Measurements from ENCODE around the gene BACH2. TPM values are rescaled to one million over a fixed set of nuclear protein-coding genes. Genes with fewer than 3 reads are reported as not detected.

BACH2 gene
- polyA plus RNA-seq, 1 of the 3 experiments (the other 2 are of a cell fraction): 0.46 TPM

DNA sequence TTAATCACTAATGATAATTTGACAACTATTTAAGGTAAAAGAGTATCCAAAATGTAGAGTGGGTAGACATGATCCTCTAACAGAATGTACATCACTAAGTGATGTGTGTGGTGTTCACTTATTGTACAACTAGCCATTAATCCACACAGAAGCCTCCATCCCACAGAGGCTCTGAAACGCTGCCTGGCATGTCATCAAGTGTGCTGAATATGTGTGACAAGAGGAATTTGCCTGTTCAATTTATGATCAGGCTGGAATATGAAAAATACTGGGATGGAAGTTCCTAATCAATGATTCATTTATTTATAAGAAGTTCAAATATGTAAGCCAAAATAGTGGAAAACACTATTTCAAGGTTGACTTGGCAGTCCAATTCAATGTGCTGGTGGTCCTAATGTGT is 72.4 kb downstream of the BACH2 start:
- ChIA-PET CTCF (interaction anchor here (1.0 to 1.3 kb wide), 2 partner anchors 30 to 252 kb away, joined by 3 read pairs; no protein-coding TSS in a partner anchor), POLR2A (no interaction called here)
- Histone ChIP-seq H3K4me1 (ENCODE audit: control insufficient read depth in 1 of 2, insufficient read depth in 2 of 2, low read depth in 1 of 2, low read length in 1 of 2) (peaks cover 15 to 17% of the 10 kb centered on the region in 2 experiments; a peak in 3 of 4 replicates), H3K4me2 (no peak overlapping the region), H4K20me1 (ENCODE audit: insufficient read depth) (no peaks in the 10 kb centered on the region), H3K36me3 (replicated peaks in 1 of 2; ENCODE audit: control insufficient read depth in 1 of 2, insufficient read depth in 2 of 2, low read length in 1 of 2) (no peaks in the 10 kb centered on the region), H2AFZ (ENCODE audit: low read depth) (no peak overlapping the region), H3F3A (replicated peaks; ENCODE audit: insufficient read depth) (peaks cover 12% of the 10 kb centered on the region), H3K79me2 (ENCODE audit: insufficient read depth) (no peaks in the 10 kb centered on the region), H3K27me3 (ENCODE audit: insufficient read depth) (no peaks in the 10 kb centered on the region), H3K9me3 (no peaks in the 10 kb centered on the region; the same call in 1 of the 2 replicates), H3K27ac (ENCODE audit: low read depth in 2 of 2, low read length in 1 of 2) (no peak overlapping the region), H3K4me3 (ENCODE audit: low read depth in 2 of 2, low read length in 1 of 2) (no peak overlapping the region), H3K9me2 (no peaks in the 10 kb centered on the region), H3K9ac (no peak overlapping the region)
- no peak for TF ChIP-seq TEAD4 (IDR thresholded peaks at IDR 0.05; ENCODE audit: borderline replicate concordance, insufficient read depth)
- no peak for TF ChIP-seq ZBTB33 (IDR thresholded peaks at IDR 0.05; ENCODE audit: borderline replicate concordance, low read depth)
- no peak for TF ChIP-seq SIN3A (IDR thresholded peaks at IDR 0.05; ENCODE audit: borderline replicate concordance, low read depth, low read length)
- TF ChIP-seq RCOR1 (IDR thresholded peaks at IDR 0.05; ENCODE audit: low read length): no peak
- TF ChIP-seq EZH2phosphoT487 (IDR thresholded peaks at IDR 0.05; ENCODE audit: borderline replicate concordance, low read depth): no peak
- TF ChIP-seq TAF1 (IDR thresholded peaks at IDR 0.05; ENCODE audit: borderline replicate concordance, low read depth, low read length): no peak
- no peak for TF ChIP-seq EP300 (IDR thresholded peaks at IDR 0.05; ENCODE audit: borderline replicate concordance in 1 of 2, low read depth in 1 of 2, low read length in 1 of 2)
- TF ChIP-seq NRF1 (IDR thresholded peaks at IDR 0.05; ENCODE audit: low read depth, low read length): no peak
- no peak for TF ChIP-seq FOXM1 (IDR thresholded peaks at IDR 0.05; ENCODE audit: low read depth)
- TF ChIP-seq JUND (IDR thresholded peaks at IDR 0.05): no peak
- TF ChIP-seq TCF12 (IDR thresholded peaks at IDR 0.05): no peak
- 89% methylated on average over 1 of the region's 1 CpG for WGBS (ENCODE audit: low lambda C conversion rate)
- no peak for DNase-seq

GRCh38 chr6:90222724-90223198 is 73.9 kb downstream of the BACH2 start:
- Histone ChIP-seq H3K4me1 (ENCODE audit: control insufficient read depth in 1 of 2, insufficient read depth in 2 of 2, low read depth in 1 of 2, low read length in 1 of 2) (peaks cover 24 to 30% of the 10 kb centered on the region in 2 experiments; a peak in 3 of 4 replicates), H3K79me2 (ENCODE audit: insufficient read depth) (no peaks in the 10 kb centered on the region), H3K9me2 (no peaks in the 10 kb centered on the region), H3K4me2 (no peak overlapping the region), H3K36me3 (replicated peaks in 1 of 2; ENCODE audit: control insufficient read depth in 1 of 2, insufficient read depth in 2 of 2, low read length in 1 of 2) (no peaks in the 10 kb centered on the region), H3F3A (replicated peaks; ENCODE audit: insufficient read depth) (peaks cover 25% of the 10 kb centered on the region), H3K4me3 (ENCODE audit: low read depth in 2 of 2, low read length in 1 of 2) (no peak overlapping the region), H4K20me1 (ENCODE audit: insufficient read depth) (no peaks in the 10 kb centered on the region), H3K9me3 (no peaks in the 10 kb centered on the region; the same call in 1 of the 2 replicates), H2AFZ (ENCODE audit: low read depth) (no peak overlapping the region), H3K27ac (ENCODE audit: low read depth in 2 of 2, low read length in 1 of 2) (no peak overlapping the region), H3K27me3 (ENCODE audit: insufficient read depth) (no peaks in the 10 kb centered on the region), H3K9ac (no peak overlapping the region)
- POLR2A ChIA-PET: no interaction called here
- DNase-seq: no peak
- WGBS (ENCODE audit: low lambda C conversion rate): 91% methylated on average over 10 of the region's 10 CpGs
- TF ChIP-seq FOSL2 (IDR thresholded peaks at IDR 0.05; ENCODE audit: borderline replicate concordance, low read depth) (peak; percentile 39; the same call in 1 of the 2 replicates), FOXM1 (IDR thresholded peaks at IDR 0.05; ENCODE audit: low read depth) (no peak), YY1 (IDR thresholded peaks at IDR 0.05; ENCODE audit: low read depth) (no peak)
- CTCF ChIA-PET: interaction anchor here (0.5 to 1.3 kb wide), 4 partner anchors 11 to 73 kb away, joined by 3 to 4 read pairs (median 3); no protein-coding TSS in a partner anchor

Data from SK-N-SH (cell line).